Brain microvascular endothelial cell (primary cell): ENCODE results near the gene GLRX2.

Source experiments
- DNase-seq: peaks from one replicate; pipeline ENCODE4 v3.0.0-alpha.2; 2020
- H3K27ac ChIP-seq: fragments of 250-450 bp; sonication (Bioruptor Pico); 2 replicates; pipeline ENCODE4 v1.5.1; 2020; ENCODE audit warnings: mild to moderate bottlenecking, moderate library complexity
- H3K27me3 ChIP-seq: fragments of 250-450 bp; sonication (Bioruptor Pico); replicated peaks from 2 replicates; pipeline ENCODE4 v1.5.1; 2020; ENCODE audit warnings: mild to moderate bottlenecking
- H3K36me3 ChIP-seq: fragments of 250-450 bp; sonication (Bioruptor Pico); replicated peaks from 2 replicates; pipeline ENCODE4 v1.5.1; 2020; ENCODE audit warnings: mild to moderate bottlenecking
- H3K4me3 ChIP-seq: 2 replicates; pipeline ENCODE4 v1.5.1; 2011; ENCODE audit warnings: low read depth, mild to moderate bottlenecking, control low read depth, low read length, moderate library complexity
- in situ Hi-C: cut with HindIII; loops from 2 replicates; pipeline ENCODE4 v1.10.0; 2017; ENCODE audit warnings: low sequenced_read_pairs, low pct_ligation_motif_present
- TF ChIP-seq, protein P1 (sequence below): IDR thresholded peaks from 2 replicates; pipeline ENCODE4 v1.5.1; 2011; ENCODE audit warnings: low read depth, mild to moderate bottlenecking, moderate library complexity, low read length, control low read depth, inconsistent platforms; ENCODE audit errors: missing control alignments

GLRX2 gene

DNA sequence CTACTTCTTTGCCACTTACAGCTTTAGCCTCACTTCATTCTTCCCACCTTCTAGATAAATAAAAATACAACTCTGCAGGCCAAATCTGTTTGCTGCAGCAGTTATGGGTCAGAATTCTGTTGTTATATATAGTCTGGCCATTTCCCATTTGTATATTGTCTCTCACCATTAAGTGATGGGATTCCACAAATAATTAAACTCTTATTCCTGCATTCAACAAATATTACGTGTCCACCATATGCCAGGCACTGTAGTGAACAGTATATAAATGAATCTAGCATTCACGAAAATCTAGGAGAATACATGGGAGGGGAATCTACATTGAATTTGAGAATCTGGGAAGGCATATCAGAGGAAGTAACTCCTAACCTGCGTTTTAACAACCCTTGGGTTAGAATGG lies 5.7 kb upstream of the GLRX2 start:
- H3K27ac ChIP-seq, result peak overlapping the region; percentile 72
- TF ChIP-seq, protein P1, sequence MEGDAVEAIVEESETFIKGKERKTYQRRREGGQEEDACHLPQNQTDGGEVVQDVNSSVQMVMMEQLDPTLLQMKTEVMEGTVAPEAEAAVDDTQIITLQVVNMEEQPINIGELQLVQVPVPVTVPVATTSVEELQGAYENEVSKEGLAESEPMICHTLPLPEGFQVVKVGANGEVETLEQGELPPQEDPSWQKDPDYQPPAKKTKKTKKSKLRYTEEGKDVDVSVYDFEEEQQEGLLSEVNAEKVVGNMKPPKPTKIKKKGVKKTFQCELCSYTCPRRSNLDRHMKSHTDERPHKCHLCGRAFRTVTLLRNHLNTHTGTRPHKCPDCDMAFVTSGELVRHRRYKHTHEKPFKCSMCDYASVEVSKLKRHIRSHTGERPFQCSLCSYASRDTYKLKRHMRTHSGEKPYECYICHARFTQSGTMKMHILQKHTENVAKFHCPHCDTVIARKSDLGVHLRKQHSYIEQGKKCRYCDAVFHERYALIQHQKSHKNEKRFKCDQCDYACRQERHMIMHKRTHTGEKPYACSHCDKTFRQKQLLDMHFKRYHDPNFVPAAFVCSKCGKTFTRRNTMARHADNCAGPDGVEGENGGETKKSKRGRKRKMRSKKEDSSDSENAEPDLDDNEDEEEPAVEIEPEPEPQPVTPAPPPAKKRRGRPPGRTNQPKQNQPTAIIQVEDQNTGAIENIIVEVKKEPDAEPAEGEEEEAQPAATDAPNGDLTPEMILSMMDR, result no peak
- DNase-seq, result no peak
- H3K4me3 ChIP-seq, result no peak overlapping the region
- in situ Hi-C loops, result no loop called here
- no peaks in the 10 kb centered on the region for H3K36me3 ChIP-seq
- no peaks in the 10 kb centered on the region for H3K27me3 ChIP-seq

DNA sequence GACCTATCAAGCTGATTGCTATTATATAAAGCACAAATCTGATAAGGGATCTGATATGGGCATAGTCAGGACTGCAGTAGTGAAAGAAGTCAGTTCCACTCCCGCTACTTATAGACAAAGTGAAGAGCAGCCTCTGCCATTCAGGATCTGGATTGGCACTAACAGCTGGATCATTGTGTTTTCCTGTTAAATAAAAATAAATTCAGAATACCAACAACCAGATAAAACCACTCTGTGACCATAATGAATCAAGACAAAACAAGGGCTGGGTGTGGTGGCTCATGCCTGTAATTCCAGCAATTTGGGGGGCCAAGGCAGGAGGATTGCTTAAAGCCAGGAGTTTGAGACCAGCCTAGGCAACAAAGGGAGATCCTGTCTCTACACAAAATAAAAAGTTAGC lies 5.0 kb upstream of the GLRX2 start:
- in situ Hi-C loops, result no loop called here
- no peak overlapping the region for H3K27ac ChIP-seq
- no peak overlapping the region for H3K4me3 ChIP-seq
- H3K36me3 ChIP-seq, result no peaks in the 10 kb centered on the region
- TF ChIP-seq, protein P1, result no peak
- no peaks in the 10 kb centered on the region for H3K27me3 ChIP-seq
- DNase-seq, result no peak

DNA sequence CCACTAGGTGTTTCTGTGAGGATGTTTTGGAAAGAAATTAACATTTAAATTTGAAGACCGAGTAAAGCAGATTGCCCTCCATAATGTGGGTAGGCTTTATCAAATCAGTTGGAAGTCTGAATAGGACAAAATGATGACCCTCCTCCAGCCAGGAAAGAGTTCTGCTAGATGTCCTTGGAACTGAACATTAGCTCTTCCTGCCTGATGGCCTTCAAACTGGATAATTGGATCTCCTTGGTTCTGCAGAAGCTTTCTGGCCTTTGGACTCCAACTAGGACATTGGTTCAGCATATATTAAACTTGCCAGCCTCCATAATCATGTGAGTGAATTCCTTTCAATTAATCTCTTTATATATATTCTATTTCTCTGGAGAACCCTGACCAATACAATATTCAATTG lies 4.4 kb upstream of the GLRX2 start:
- in situ Hi-C loops, result no loop called here
- TF ChIP-seq, protein P1, result no peak
- Histone ChIP-seq H3K27ac (no peak overlapping the region), H3K36me3 (no peaks in the 10 kb centered on the region), H3K27me3 (no peaks in the 10 kb centered on the region), H3K4me3 (no peak overlapping the region)
- no peak for DNase-seq

DNA sequence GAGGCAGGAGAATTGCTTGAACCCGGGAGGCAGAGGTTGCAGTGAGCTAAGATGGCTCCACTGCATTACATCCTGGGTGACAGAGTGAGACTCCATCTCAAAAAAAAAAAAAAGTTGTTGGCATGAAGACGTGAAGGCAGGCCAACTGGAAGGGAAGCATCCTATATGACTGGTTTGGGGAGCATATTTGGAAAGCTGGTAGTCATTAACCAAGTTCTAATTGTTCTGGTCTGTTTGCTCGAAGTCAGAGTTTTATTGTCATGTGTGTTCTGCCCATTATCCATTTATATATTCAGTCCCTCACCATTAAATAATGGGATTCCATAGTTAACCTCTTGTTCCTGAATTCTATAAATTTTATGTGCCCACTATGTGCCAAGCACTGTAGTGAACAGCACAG lies 3.3 kb upstream of the GLRX2 start:
- DNase-seq, result no peak
- in situ Hi-C loops, result no loop called here
- H3K27ac ChIP-seq, result no peak overlapping the region
- TF ChIP-seq, protein P1, result no peak
- no peaks in the 10 kb centered on the region for H3K27me3 ChIP-seq
- no peak overlapping the region for H3K4me3 ChIP-seq
- no peaks in the 10 kb centered on the region for H3K36me3 ChIP-seq

DNA sequence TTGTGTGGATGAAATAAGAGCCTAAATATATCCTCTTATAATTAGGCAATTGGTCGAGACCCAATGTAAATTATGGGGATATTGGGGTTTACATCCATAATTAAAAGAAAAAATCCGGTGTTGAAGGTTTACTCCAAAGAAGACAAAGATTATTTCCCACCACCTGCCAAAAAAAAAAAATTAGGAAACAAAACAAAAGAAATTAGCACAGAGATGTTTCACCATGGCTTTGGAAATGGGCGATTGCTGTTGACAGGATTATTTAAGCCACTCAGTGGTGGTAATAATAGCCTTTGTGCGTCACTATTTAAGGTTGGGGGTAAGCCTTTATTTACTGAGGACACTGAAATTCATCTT lies 585 bp upstream of the GLRX2 start:
- no peak for DNase-seq
- TF ChIP-seq, protein P1, result no peak
- Histone ChIP-seq H3K27me3 (no peaks in the 10 kb centered on the region), H3K27ac (peak overlapping the region; percentile 93), H3K4me3 (peak overlapping the region; percentile 78), H3K36me3 (no peaks in the 10 kb centered on the region)
- in situ Hi-C loops, result no loop called here

DNA sequence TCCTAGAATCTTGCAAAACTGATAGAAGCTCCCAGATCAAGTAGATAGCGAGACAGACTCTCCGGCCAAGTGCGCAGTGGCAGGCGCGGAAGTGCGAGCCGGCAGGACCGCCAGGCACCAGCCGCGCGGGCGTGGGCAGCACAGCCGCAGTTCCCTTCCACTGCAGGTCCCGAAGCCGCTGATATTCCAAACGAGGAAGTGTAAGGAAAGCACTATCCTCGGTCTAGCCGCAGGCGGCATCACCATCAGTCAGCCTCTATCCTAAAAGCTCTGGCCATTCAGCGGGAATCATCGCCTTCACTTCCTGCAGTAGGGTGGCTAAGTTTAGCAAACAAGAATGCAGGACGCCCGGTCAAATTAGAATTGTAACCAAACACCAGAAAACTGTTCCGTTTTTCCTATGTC lies 710 bp downstream of the GLRX2 start:
- TF ChIP-seq, protein P1, result peak; percentile 11
- no peaks in the 10 kb centered on the region for H3K27me3 ChIP-seq
- H3K36me3 ChIP-seq, result peaks cover 7% of the 10 kb centered on the region
- in situ Hi-C loops, result no loop called here
- H3K4me3 ChIP-seq, result peak overlapping the region; percentile 78
- peak; percentile 34 for DNase-seq
- H3K27ac ChIP-seq, result peak overlapping the region; percentile 93
